SK-N-SH treated with all-trans-retinoic acid at 6 μM for 48 hours (cell line): ENCODE results near the gene CCDC88C.

Source experiments
- BACH2 ChIP-seq: fragments of 250-450 bp; sonication (Bioruptor Pico); IDR thresholded peaks from 2 replicates; pipeline ENCODE4 v1.9.0; 2021; ENCODE audit warnings: mild to moderate bottlenecking, borderline replicate concordance
- CSRNP3 ChIP-seq: fragments of 250-450 bp; sonication (Bioruptor Pico); IDR thresholded peaks from 2 replicates; pipeline ENCODE4 v1.5.1; 2021; ENCODE audit warnings: mild to moderate bottlenecking, moderate library complexity
- ESRRG ChIP-seq: fragments of 250-450 bp; sonication (Bioruptor Pico); IDR thresholded peaks from 2 replicates; pipeline ENCODE4 v1.6.1; 2021; ENCODE audit warnings: mild to moderate bottlenecking
- RARB ChIP-seq: fragments of 250-450 bp; sonication (Bioruptor Pico); IDR thresholded peaks from 2 replicates; pipeline ENCODE4 v1.8.0; 2021; ENCODE audit warnings: mild to moderate bottlenecking, moderate library complexity
- TOX ChIP-seq: fragments of 250-450 bp; sonication (Bioruptor Pico); IDR thresholded peaks from 2 replicates; pipeline ENCODE4 v1.8.0; 2021; ENCODE audit warnings: mild to moderate bottlenecking, moderate library complexity, borderline replicate concordance
- ZFP3 ChIP-seq: fragments of 250-450 bp; sonication (Bioruptor Pico); IDR thresholded peaks from 2 replicates; pipeline ENCODE4 v1.5.0; 2020; ENCODE audit warnings: mild to moderate bottlenecking, moderate library complexity

- TF ChIP-seq BACH2 (CRISPR knock-in tag) (no peak), TOX (CRISPR knock-in tag) (no peak), CSRNP3 (CRISPR knock-in tag) (no peak), RARB (CRISPR knock-in tag) (no peak), ESRRG (CRISPR knock-in tag) (no peak), ZFP3 (CRISPR knock-in tag) (no peak)
Measured at GRCh38 chr14:91235841-91236240, 181.8 kb downstream of the CCDC88C start.
